Endothelial cell of umbilical vein (primary cell): ENCODE results near the gene MCCD1. TPM values are rescaled to one million over a fixed set of nuclear protein-coding genes. Genes with fewer than 3 reads are reported as not detected.

Experiments
- BruUV-seq: library from RNA; stranded (reverse); fragments of 400-500 nt; replicated peaks from 2 replicates; lab custom pipeline; 2021; lab: Mats Ljungman, UMichigan
- CTCF ChIA-PET: fragments of 300-600, 350-600 bp; sonication (Branson Sonifier 250); formaldehyde crosslinking; loops from one replicate; lab custom pipeline; 2021; ENCODE audit warnings: antibody characterized with exemption, inconsistent platforms; lab: Charles Lee
- POLR2A ChIA-PET: fragments of 300-600, 350-600 bp; sonication (Branson Sonifier 250); formaldehyde crosslinking; loops from one replicate; lab custom pipeline; 2021; ENCODE audit warnings: antibody characterized with exemption, inconsistent platforms; lab: Charles Lee
- DNase-seq: peaks from one replicate; pipeline ENCODE4 v3.0.0-alpha.2; 2011; ENCODE audit warnings: low read depth, low spot score
- FAIRE-seq: peaks from 2 replicates; lab custom pipeline; 2011; peaks lifted over from hg19 to GRCh38; lab: Jason Lieb, UNC
- H2AFZ ChIP-seq: 2 replicates; pipeline ENCODE4 v1.6.0; 2012; ENCODE audit warnings: low read depth, low read length, control low read depth, inconsistent platforms
- H3K27ac ChIP-seq: 2 replicates; pipeline ENCODE4 v1.5.1; 2011; ENCODE audit warnings: low read depth, mild to moderate bottlenecking, control low read depth, low read length, moderate library complexity; ENCODE audit not compliant: insufficient read depth
- H3K27me3 ChIP-seq, 2 experiments: 2 replicates each; pipeline versions ENCODE4 v1.6.0 to v1.6.1; 2011; ENCODE audit warnings: low read length in 2 of 2, mixed read lengths in 1 of 2; ENCODE audit not compliant: control insufficient read depth in 2 of 2, insufficient read depth in 2 of 2
- H3K36me3 ChIP-seq, 2 experiments: 2 replicates in 1 of 2; 3 replicates in 1 of 2; pipeline ENCODE4 v1.5.1; 2011; ENCODE audit warnings: low read length in 2 of 2, mild to moderate bottlenecking in 1 of 2, moderate library complexity in 1 of 2; ENCODE audit not compliant: control insufficient read depth in 2 of 2, insufficient read depth in 2 of 2; ENCODE audit errors: extremely low read depth in 1 of 2
- H3K4me1 ChIP-seq: 3 replicates; pipeline ENCODE4 v1.5.1; 2011; ENCODE audit warnings: mild to moderate bottlenecking, low read length; ENCODE audit not compliant: control insufficient read depth, insufficient read depth; ENCODE audit errors: extremely low read depth
- H3K4me2 ChIP-seq: 2 replicates; pipeline ENCODE4 v1.6.1; 2011; ENCODE audit warnings: low read length, control low read depth, mixed read lengths; ENCODE audit not compliant: insufficient read depth
- H3K4me3 ChIP-seq, 3 experiments: fragments of 200-600 bp in 1 of 3; sonication (generic), shearing (Covaris generic) in 1 of 3; replicated peaks in 1 of 3; 2 replicates each; pipeline ENCODE4 v1.5.1; 2011 to 2016; ENCODE audit warnings: control low read depth in 3 of 3, low read length in 3 of 3, mild to moderate bottlenecking in 2 of 3, inconsistent platforms in 1 of 3, low read depth in 1 of 3, moderate library complexity in 1 of 3; ENCODE audit not compliant: insufficient read depth in 1 of 3
- H3K79me2 ChIP-seq: 2 replicates; pipeline ENCODE4 v1.6.0; 2012; ENCODE audit warnings: low read length, inconsistent platforms; ENCODE audit not compliant: control insufficient read depth, insufficient read depth
- H3K9ac ChIP-seq: replicated peaks from 2 replicates; pipeline ENCODE3; 2011; ENCODE audit warnings: low read length, control low read depth; ENCODE audit not compliant: insufficient read depth; ENCODE audit errors: extremely low read depth
- H3K9me1 ChIP-seq: replicated peaks from 3 replicates; pipeline ENCODE4 v1.6.0; 2011; ENCODE audit warnings: mild to moderate bottlenecking, low read length; ENCODE audit not compliant: control insufficient read depth, insufficient read depth; ENCODE audit errors: extremely low read depth
- H3K9me3 ChIP-seq: replicated peaks from 2 replicates; pipeline ENCODE4 v1.5.1; 2012; ENCODE audit warnings: low read length, inconsistent platforms; ENCODE audit not compliant: control insufficient read depth, insufficient read depth
- H4K20me1 ChIP-seq: replicated peaks from 2 replicates; pipeline ENCODE3; 2011; ENCODE audit warnings: mild to moderate bottlenecking, low read length; ENCODE audit not compliant: control insufficient read depth, insufficient read depth; ENCODE audit errors: extremely low read depth
- EZH2 ChIP-seq: IDR thresholded peaks from 2 replicates; pipeline ENCODE4 v1.6.1; 2012; ENCODE audit warnings: borderline replicate concordance, low read depth, mild to moderate bottlenecking, moderate library complexity, low read length, inconsistent platforms; ENCODE audit not compliant: severe bottlenecking
- FOS ChIP-seq: IDR thresholded peaks from 2 replicates; pipeline ENCODE4 v1.6.1; 2011; ENCODE audit warnings: mild to moderate bottlenecking, low read length, moderate library complexity, borderline replicate concordance; ENCODE audit not compliant: insufficient read depth
- GATA2 ChIP-seq: IDR thresholded peaks from 2 replicates; pipeline ENCODE4 v1.7.0; 2011; ENCODE audit warnings: low read depth, mild to moderate bottlenecking, moderate library complexity, mixed read lengths, low read length; ENCODE audit not compliant: insufficient read length, insufficient read depth
- JUN ChIP-seq: IDR thresholded peaks from 2 replicates; pipeline ENCODE4 v1.6.1; 2011; ENCODE audit warnings: borderline replicate concordance, low read depth; ENCODE audit not compliant: insufficient read length, insufficient read depth
- MYC ChIP-seq: IDR thresholded peaks from one replicate; pipeline ENCODE4 v1.6.1; 2011; ENCODE audit warnings: mild to moderate bottlenecking, low read depth, low read length
- POLR2A ChIP-seq: IDR thresholded peaks from 2 replicates; pipeline ENCODE4 v1.6.1; 2012; ENCODE audit warnings: low read depth, mild to moderate bottlenecking, control low read depth, low read length
- POLR2AphosphoS5 ChIP-seq: IDR thresholded peaks from 2 replicates; pipeline ENCODE4 v1.6.1; 2012; ENCODE audit warnings: low read depth, mild to moderate bottlenecking, control low read depth, low read length, moderate library complexity; ENCODE audit not compliant: insufficient read depth
- dilution Hi-C: fragments of 300-500 bp; cut with MboI; formaldehyde crosslinking; loops from one replicate; pipeline ENCODE4 v1.15.0; 2019; ENCODE audit warnings: low sequenced_read_pairs; ENCODE audit not compliant: extremely low pct_ligation_motif_present
- intact Hi-C: fragments of 100-400 bp; cut with micrococcal nuclease; formaldehyde crosslinking; loops from one replicate; pipeline ENCODE4 v1.10.0; 2022
- polyA plus RNA-seq, 4 experiments: library from polyadenylated mRNA; depleted of rRNA in 3 of 4; stranded (reverse) in 3 of 4; unstranded in 1 of 4; fragments of >200 nt; gene quantifications; 2 replicates each; pipeline versions ENCODE4 v1.2.1 to v1.2.3, GENCODE V29; 2011 to 2012; ENCODE audit warnings: missing spikeins in 1 of 4
- total RNA-seq: library from RNA; stranded (reverse); gene quantifications from 2 replicates; pipeline ENCODE4 v1.2.3, GENCODE V29; 2021
- TF ChIP-seq, protein P1 (sequence below): IDR thresholded peaks from 2 replicates; pipeline ENCODE4 v1.6.1; 2011; ENCODE audit not compliant: insufficient read depth, insufficient read length
- TF ChIP-seq, protein P2 (sequence below), 2 donors: IDR thresholded peaks; 1 replicate in 1 of 2; 2 replicates in 1 of 2; pipeline ENCODE4 v1.5.1; 2011; ENCODE audit warnings: low read length in 2 of 2, mild to moderate bottlenecking in 2 of 2, moderate library complexity in 2 of 2, control low read depth in 1 of 2, inconsistent platforms in 1 of 2, low read depth in 1 of 2; ENCODE audit not compliant: insufficient read depth in 1 of 2; ENCODE audit errors: extremely low read depth in 1 of 2

MCCD1 gene
- total and polyA plus RNA-seq, 2 donors (not counting 3 experiments of a cell fraction or from before 2014, with no cell fraction given): not detected

DNA sequence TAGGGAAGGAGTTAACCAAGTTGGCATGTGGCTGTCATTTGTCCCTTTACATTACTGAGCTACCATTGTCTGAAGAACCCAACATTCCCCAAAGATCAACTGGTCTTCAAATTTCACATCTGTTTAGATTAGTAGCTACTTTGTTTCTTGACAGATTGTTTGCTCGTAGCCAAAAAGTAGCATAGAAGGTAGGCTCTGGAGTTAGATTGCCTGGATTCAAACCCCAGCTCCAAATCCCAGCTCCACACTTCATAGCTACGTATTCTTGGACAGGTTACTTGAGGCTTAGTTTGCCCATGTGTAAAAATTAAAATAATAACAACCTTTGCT lies 19.7 kb downstream of the MCCD1 start:
- H3K27ac ChIP-seq: no peak overlapping the region
- H3K4me2 ChIP-seq: peak overlapping the region; percentile 87
- no peak for FAIRE-seq
- H3K9ac ChIP-seq: no peak overlapping the region
- DNase-seq: no peak
- H3K36me3 ChIP-seq: no peaks in the 10 kb centered on the region
- no peaks in the 10 kb centered on the region for H4K20me1 ChIP-seq
- POLR2A ChIA-PET: interaction anchor here (0.6 to 1.2 kb wide), 3 partner anchors 32 to 58 kb away, joined by 3 to 6 read pairs (median 3); no protein-coding TSS in a partner anchor
- dilution Hi-C loops (no loop called here), intact Hi-C loops (loop anchor here (5.0 to 10.0 kb wide), 3 partner anchors 146 to 224 kb away; partner anchors contain the start of genes CLIC1 and MICA)
- no peaks in the 10 kb centered on the region for H3K27me3 ChIP-seq
- BruUV-seq: no TSS peak
- CTCF ChIA-PET: interaction anchor here (0.7 to 31.0 kb wide), 5 partner anchors 11 to 112 kb away, joined by 3 to 1517 read pairs (median 5); partner anchors contain the start of genes C6orf47, LST1, LTB and NCR3
- no peaks in the 10 kb centered on the region for H3K9me1 ChIP-seq
- no peak for TF ChIP-seq POLR2A
- TF ChIP-seq GATA2: no peak
- TF ChIP-seq, protein P1, sequence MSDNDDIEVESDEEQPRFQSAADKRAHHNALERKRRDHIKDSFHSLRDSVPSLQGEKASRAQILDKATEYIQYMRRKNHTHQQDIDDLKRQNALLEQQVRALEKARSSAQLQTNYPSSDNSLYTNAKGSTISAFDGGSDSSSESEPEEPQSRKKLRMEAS: no peak
- no peak for TF ChIP-seq EZH2
- no peak for TF ChIP-seq FOS
- TF ChIP-seq POLR2AphosphoS5: no peak
- no peak for TF ChIP-seq MYC
- TF ChIP-seq JUN: no peak
- TF ChIP-seq, protein P2, sequence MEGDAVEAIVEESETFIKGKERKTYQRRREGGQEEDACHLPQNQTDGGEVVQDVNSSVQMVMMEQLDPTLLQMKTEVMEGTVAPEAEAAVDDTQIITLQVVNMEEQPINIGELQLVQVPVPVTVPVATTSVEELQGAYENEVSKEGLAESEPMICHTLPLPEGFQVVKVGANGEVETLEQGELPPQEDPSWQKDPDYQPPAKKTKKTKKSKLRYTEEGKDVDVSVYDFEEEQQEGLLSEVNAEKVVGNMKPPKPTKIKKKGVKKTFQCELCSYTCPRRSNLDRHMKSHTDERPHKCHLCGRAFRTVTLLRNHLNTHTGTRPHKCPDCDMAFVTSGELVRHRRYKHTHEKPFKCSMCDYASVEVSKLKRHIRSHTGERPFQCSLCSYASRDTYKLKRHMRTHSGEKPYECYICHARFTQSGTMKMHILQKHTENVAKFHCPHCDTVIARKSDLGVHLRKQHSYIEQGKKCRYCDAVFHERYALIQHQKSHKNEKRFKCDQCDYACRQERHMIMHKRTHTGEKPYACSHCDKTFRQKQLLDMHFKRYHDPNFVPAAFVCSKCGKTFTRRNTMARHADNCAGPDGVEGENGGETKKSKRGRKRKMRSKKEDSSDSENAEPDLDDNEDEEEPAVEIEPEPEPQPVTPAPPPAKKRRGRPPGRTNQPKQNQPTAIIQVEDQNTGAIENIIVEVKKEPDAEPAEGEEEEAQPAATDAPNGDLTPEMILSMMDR (IDR thresholded peaks at IDR 0.05; ENCODE audit: extremely low read depth in 1 of 2, insufficient read depth in 1 of 2, low read depth in 1 of 2, low read length in 2 of 2): no peak
- H3K4me3 ChIP-seq: no peak overlapping the region
- peaks cover 7% of the 10 kb centered on the region for H3K79me2 ChIP-seq
- H3K4me1 ChIP-seq: peaks cover 14% of the 10 kb centered on the region
- H2AFZ ChIP-seq: no peak overlapping the region
- H3K9me3 ChIP-seq: no peaks in the 10 kb centered on the region
